ENCODE results near the gene AIP. TPM values are rescaled to one million over a fixed set of nuclear protein-coding genes. Genes with fewer than 3 reads are reported as not detected.

The AIP gene
- total RNA-seq, 4 donors from 2014 or later: 30.5 to 58.4 (median 42.2) TPM

- 92% methylated on average over 4 of the region's 4 CpGs for WGBS
- TF ChIP-seq POLR2A (IDR thresholded peaks at IDR 0.05): no peak
- no peak for TF ChIP-seq EP300 (IDR thresholded peaks at IDR 0.05)
- TF ChIP-seq CTCF (IDR thresholded peaks at IDR 0.05): no peak
- no peak for TF ChIP-seq POLR2AphosphoS5 (IDR thresholded peaks at IDR 0.05)
- DNase-seq (ENCODE audit: low spot score in 2 of 2): no peak
Observed at GRCh38 chr11:67528376-67528775, 45.5 kb downstream of the AIP start.

GRCh38 chr11:67530282-67530592 lies 47.4 kb downstream of the AIP start:
- no peak for TF ChIP-seq POLR2A (IDR thresholded peaks at IDR 0.05)
- TF ChIP-seq EP300 (IDR thresholded peaks at IDR 0.05): no peak
- TF ChIP-seq POLR2AphosphoS5 (IDR thresholded peaks at IDR 0.05): no peak
- H3K36me3 ChIP-seq: no peaks in the 10 kb centered on the region
- no peak for DNase-seq (ENCODE audit: low spot score in 2 of 2)
- H3K4me3 ChIP-seq: no peak overlapping the region
- WGBS: 71% methylated on average over 5 of the region's 5 CpGs
- no peak overlapping the region for H3K27ac ChIP-seq
- peaks cover 10% of the 10 kb centered on the region for H3K27me3 ChIP-seq
- H3K4me1 ChIP-seq: no peaks in the 10 kb centered on the region
- no peaks in the 10 kb centered on the region for H3K9me3 ChIP-seq

More at GRCh38 chr11:67528376-67528775, 45.5 kb downstream of the AIP start:
- no peak overlapping the region for H3K27ac ChIP-seq
- H3K36me3 ChIP-seq: no peaks in the 10 kb centered on the region
- no peaks in the 10 kb centered on the region for H3K4me1 ChIP-seq
- H3K27me3 ChIP-seq: peaks cover 28% of the 10 kb centered on the region
- H3K4me3 ChIP-seq: no peak overlapping the region
- H3K9me3 ChIP-seq: no peaks in the 10 kb centered on the region

DNA sequence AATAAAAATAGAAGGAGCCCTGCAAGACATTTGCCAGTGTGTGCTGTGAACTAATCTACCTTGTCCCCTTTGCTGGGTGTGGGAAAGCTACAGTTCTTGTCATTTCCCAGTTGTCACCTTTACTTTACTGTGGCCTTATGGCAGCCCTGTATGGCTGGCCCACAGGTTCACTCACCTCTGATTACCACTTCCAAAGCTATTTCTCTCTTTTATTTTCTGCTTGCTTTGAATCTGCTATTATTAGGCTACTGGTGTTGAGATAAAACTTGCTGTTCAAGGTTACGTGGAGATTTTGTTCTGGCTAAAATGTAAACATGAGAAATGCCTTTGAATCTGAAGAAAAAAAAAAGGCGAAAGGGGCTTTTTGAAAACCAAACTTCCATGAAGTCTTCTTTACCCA lies 50.1 kb downstream of the AIP start:
- Histone ChIP-seq H3K36me3 (no peaks in the 10 kb centered on the region), H3K4me3 (no peak overlapping the region), H3K9me3 (no peaks in the 10 kb centered on the region), H3K4me1 (no peaks in the 10 kb centered on the region), H3K27me3 (peaks cover 6% of the 10 kb centered on the region), H3K27ac (no peak overlapping the region)
- no peak for DNase-seq (ENCODE audit: low spot score in 2 of 2)
- TF ChIP-seq POLR2A (IDR thresholded peaks at IDR 0.05) (no peak), EP300 (IDR thresholded peaks at IDR 0.05) (no peak), POLR2AphosphoS5 (IDR thresholded peaks at IDR 0.05) (no peak), CTCF (IDR thresholded peaks at IDR 0.05) (no peak)
- 88% methylated on average over 2 of the region's 2 CpGs for WGBS

DNA sequence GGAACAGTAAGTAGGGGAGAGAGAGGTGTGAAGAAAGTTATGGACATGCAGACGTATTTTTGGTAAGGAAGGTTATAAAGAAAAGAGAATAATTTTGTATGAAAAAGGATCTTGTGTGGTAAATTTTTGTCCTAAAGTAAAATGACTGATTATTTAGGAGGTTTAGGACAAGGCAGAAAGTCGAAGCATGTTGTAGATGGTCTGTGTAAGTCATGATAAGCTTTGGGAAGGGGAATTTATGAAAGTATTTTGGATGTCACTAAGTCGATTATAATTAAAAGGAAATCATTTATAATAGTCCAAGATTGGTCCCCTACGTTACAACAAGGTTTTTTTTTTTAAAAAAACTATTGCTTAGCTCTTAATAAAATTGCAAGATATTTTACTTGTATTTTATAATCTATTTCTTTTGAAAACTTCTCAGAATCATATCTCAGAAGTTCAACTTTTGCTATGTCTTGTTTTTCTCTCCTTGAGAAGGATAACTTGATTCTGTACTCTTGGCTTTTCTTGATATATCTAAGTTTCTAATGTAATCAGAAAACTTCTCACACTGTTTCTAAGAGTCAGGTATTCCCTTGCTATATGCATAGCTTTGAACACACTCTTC lies 51.3 kb downstream of the AIP start:
- WGBS: 35% methylated on average over 4 of the region's 4 CpGs

GRCh38 chr11:67535561-67535960 lies 52.7 kb downstream of the AIP start:
- no peak overlapping the region for H3K4me3 ChIP-seq
- peaks cover under 1% of the 10 kb centered on the region for H3K27me3 ChIP-seq
- H3K9me3 ChIP-seq: no peaks in the 10 kb centered on the region
- no peaks in the 10 kb centered on the region for H3K36me3 ChIP-seq
- DNase-seq (ENCODE audit: low spot score in 2 of 2): no peak
- WGBS: 79% methylated on average over 1 of the region's 1 CpG
- no peak overlapping the region for H3K27ac ChIP-seq
- no peaks in the 10 kb centered on the region for H3K4me1 ChIP-seq
- no peak for TF ChIP-seq POLR2AphosphoS5 (IDR thresholded peaks at IDR 0.05)
- no peak for TF ChIP-seq EP300 (IDR thresholded peaks at IDR 0.05)
- no peak for TF ChIP-seq CTCF (IDR thresholded peaks at IDR 0.05)
- TF ChIP-seq POLR2A (IDR thresholded peaks at IDR 0.05): no peak

More for the DNA sequence above, 51.3 kb downstream of the AIP start:
- no peaks in the 10 kb centered on the region for H3K9me3 ChIP-seq
- TF ChIP-seq POLR2A (IDR thresholded peaks at IDR 0.05): no peak
- no peak for TF ChIP-seq POLR2AphosphoS5 (IDR thresholded peaks at IDR 0.05)
- TF ChIP-seq CTCF (IDR thresholded peaks at IDR 0.05): no peak
- TF ChIP-seq EP300 (IDR thresholded peaks at IDR 0.05): no peak
- peaks cover 2% of the 10 kb centered on the region for H3K27me3 ChIP-seq
- no peak for DNase-seq (ENCODE audit: low spot score in 2 of 2)
- no peak overlapping the region for H3K27ac ChIP-seq
- no peak overlapping the region for H3K4me3 ChIP-seq
- no peaks in the 10 kb centered on the region for H3K4me1 ChIP-seq
- H3K36me3 ChIP-seq: no peaks in the 10 kb centered on the region

GRCh38 chr11:67538306-67538705 lies 55.5 kb downstream of the AIP start:
- Histone ChIP-seq H3K4me1 (no peaks in the 10 kb centered on the region), H3K27me3 (no peaks in the 10 kb centered on the region), H3K9me3 (no peaks in the 10 kb centered on the region), H3K27ac (no peak overlapping the region), H3K4me3 (no peak overlapping the region), H3K36me3 (no peaks in the 10 kb centered on the region)
- WGBS: 58% methylated on average over 6 of the region's 6 CpGs
- TF ChIP-seq POLR2AphosphoS5 (IDR thresholded peaks at IDR 0.05) (no peak), CTCF (IDR thresholded peaks at IDR 0.05) (no peak), EP300 (IDR thresholded peaks at IDR 0.05) (no peak), POLR2A (IDR thresholded peaks at IDR 0.05) (no peak)
- no peak for DNase-seq (ENCODE audit: low spot score in 2 of 2)

Measured in suprapubic skin (tissue), 4 donors.